ENCODE data around the gene RPL31. TPM values are rescaled to one million over a fixed set of nuclear protein-coding genes. Genes with fewer than 3 reads are reported as not detected.
A peak's percentile ranks its signal among the peaks of the same experiment; 100 is the strongest.

Gene RPL31
- total RNA-seq, 1 experiment from 2014 or later = 1,893 TPM

DNA sequence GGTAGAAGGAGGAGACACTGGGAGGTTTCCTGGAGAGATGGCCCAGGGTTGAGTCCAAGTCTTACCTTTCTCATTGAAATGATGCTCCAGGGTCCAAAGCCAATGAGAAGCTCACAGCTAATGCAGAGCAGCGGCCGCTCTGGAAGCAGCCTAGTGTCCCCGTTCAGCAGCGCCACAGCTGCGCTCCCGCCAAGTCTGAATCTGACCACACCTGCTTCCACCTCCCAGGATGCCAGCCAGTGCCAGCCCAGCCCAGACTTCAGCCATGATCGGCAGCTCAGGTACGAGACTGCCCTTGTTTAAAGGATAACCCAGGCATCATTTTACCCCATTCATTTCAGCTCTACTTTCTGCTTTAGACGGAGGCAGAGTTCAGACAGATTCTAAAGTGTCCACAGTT is 11.9 kb upstream of the RPL31 start:
- no peak overlapping the region for H3K18ac ChIP-seq (ENCODE audit: insufficient read length, low read depth, low read length)
- H2BK12ac ChIP-seq (ENCODE audit: insufficient read length, low read depth, low read length) = no peak overlapping the region
- TF ChIP-seq, protein P1, sequence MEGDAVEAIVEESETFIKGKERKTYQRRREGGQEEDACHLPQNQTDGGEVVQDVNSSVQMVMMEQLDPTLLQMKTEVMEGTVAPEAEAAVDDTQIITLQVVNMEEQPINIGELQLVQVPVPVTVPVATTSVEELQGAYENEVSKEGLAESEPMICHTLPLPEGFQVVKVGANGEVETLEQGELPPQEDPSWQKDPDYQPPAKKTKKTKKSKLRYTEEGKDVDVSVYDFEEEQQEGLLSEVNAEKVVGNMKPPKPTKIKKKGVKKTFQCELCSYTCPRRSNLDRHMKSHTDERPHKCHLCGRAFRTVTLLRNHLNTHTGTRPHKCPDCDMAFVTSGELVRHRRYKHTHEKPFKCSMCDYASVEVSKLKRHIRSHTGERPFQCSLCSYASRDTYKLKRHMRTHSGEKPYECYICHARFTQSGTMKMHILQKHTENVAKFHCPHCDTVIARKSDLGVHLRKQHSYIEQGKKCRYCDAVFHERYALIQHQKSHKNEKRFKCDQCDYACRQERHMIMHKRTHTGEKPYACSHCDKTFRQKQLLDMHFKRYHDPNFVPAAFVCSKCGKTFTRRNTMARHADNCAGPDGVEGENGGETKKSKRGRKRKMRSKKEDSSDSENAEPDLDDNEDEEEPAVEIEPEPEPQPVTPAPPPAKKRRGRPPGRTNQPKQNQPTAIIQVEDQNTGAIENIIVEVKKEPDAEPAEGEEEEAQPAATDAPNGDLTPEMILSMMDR (conservative IDR thresholded peaks at IDR 0.05) = no peak
- Mint-ChIP-seq H3K36me3 (ENCODE audit: insufficient read depth in 1 of 3, low read depth in 3 of 3) (no peaks in the 10 kb centered on the region; a peak in 1 of 7 replicates), H3K4me1 (peaks cover 2 to 14% of the 10 kb centered on the region in 2 experiments; a peak in 3 of 4 replicates), H3K9me3 (no peaks in the 10 kb centered on the region), H3K4me3 (no peak overlapping the region; a peak in 1 of 5 replicates), H3K27ac (peak overlapping the region in 1 of 3 experiments; percentile 55; a peak in 2 of 7 replicates), H3K27me3 (ENCODE audit: low read depth) (peaks cover 2% of the 10 kb centered on the region; the same call in 1 of the 2 replicates)
- no peak overlapping the region for H2AFZ ChIP-seq (ENCODE audit: low read length)
- H3K79me1 ChIP-seq (ENCODE audit: insufficient read depth, low read depth, low read length, poor library complexity, severe bottlenecking) = no peaks in the 10 kb centered on the region
- H2AK5ac ChIP-seq (ENCODE audit: insufficient read length, low read length) = no peak overlapping the region
- no peak overlapping the region for H4K91ac ChIP-seq (ENCODE audit: insufficient read length, low read depth, low read length)
- no peak overlapping the region for H2BK15ac ChIP-seq (ENCODE audit: low read depth, low read length)
- H3K14ac ChIP-seq (ENCODE audit: insufficient read depth, low read length) = no peak overlapping the region
- H4K20me1 ChIP-seq (ENCODE audit: control insufficient read depth, insufficient read depth, insufficient read length) = no peaks in the 10 kb centered on the region
- no peak overlapping the region for H3K27ac ChIP-seq (ENCODE audit: insufficient read length, low read depth, low read length)
- H3K56ac ChIP-seq (ENCODE audit: insufficient read length, low read depth, low read length) = no peak overlapping the region
- H3K4me1 ChIP-seq (ENCODE audit: insufficient read depth, low read length) = no peaks in the 10 kb centered on the region
- no peak overlapping the region for H3K4ac ChIP-seq (ENCODE audit: low read depth, low read length)
- H3K27me3 ChIP-seq (ENCODE audit: insufficient read depth, low read length) = no peaks in the 10 kb centered on the region
- H3T11ph ChIP-seq (ENCODE audit: low read length) = no peak overlapping the region
- no peak overlapping the region for H4K8ac ChIP-seq (replicated peaks; ENCODE audit: insufficient read length, low read depth, low read length)
- no peak overlapping the region for H2BK20ac ChIP-seq (ENCODE audit: low read depth, low read length, poor library complexity, severe bottlenecking)
- no peaks in the 10 kb centered on the region for H3K79me2 ChIP-seq (ENCODE audit: insufficient read depth, low read length)
- H3K9ac ChIP-seq (ENCODE audit: extremely low read depth, insufficient read length, low read length) = no peak overlapping the region
- no peak overlapping the region for H3K4me2 ChIP-seq (ENCODE audit: insufficient read depth, insufficient read length, low read length)
- no peak overlapping the region for H2BK5ac ChIP-seq (ENCODE audit: insufficient read length, low read length)
- no peak overlapping the region for H4K5ac ChIP-seq (ENCODE audit: insufficient read length, low read depth, low read length)
- H3K23me2 ChIP-seq (ENCODE audit: insufficient read length, low read depth, low read length, poor library complexity, severe bottlenecking) = no peaks in the 10 kb centered on the region
- no peaks in the 10 kb centered on the region for H3K9me3 ChIP-seq (ENCODE audit: control insufficient read depth, low read depth, low read length)
- H2BK120ac ChIP-seq (ENCODE audit: low read depth, low read length, poor library complexity, severe bottlenecking) = no peak overlapping the region
- WGBS (ENCODE audit: extremely low coverage, insufficient read length, low lambda C conversion rate) = no CpG with 5 or more reads among the region's 9 CpGs
- no peak overlapping the region for H3K23ac ChIP-seq (ENCODE audit: insufficient read length, low read depth, low read length)
- no peak for DNase-seq
